Suprapubic skin (tissue), 4 donors: ENCODE results near the gene HLF. TPM values are rescaled to one million over a fixed set of nuclear protein-coding genes. Genes with fewer than 3 reads are reported as not detected.

Experiments used
- DNase-seq, 2 donors: peaks; one replicate each; pipeline ENCODE4 v3.0.0-alpha.2; 2019; ENCODE audit warnings: low spot score in 2 of 2
- H3K27ac ChIP-seq: fragments of 200-600 bp; sonication (generic); one replicate; pipeline ENCODE4 v1.5.1; 2019
- H3K27me3 ChIP-seq: fragments of 200-600 bp; sonication (generic); one replicate; pipeline ENCODE4 v1.5.1; 2019
- H3K36me3 ChIP-seq: fragments of 200-600 bp; sonication (generic); one replicate; pipeline ENCODE4 v1.5.1; 2019
- H3K4me1 ChIP-seq: fragments of 200-600 bp; sonication (generic); one replicate; pipeline ENCODE4 v1.5.1; 2019
- H3K4me3 ChIP-seq: fragments of 200-600 bp; sonication (generic); one replicate; pipeline ENCODE4 v1.5.1; 2019; ENCODE audit warnings: mild to moderate bottlenecking
- H3K9me3 ChIP-seq: fragments of 200-600 bp; sonication (generic); one replicate; pipeline ENCODE4 v1.5.1; 2019
- EP300 ChIP-seq: sonication (generic); formaldehyde crosslinking; IDR thresholded peaks from one replicate; pipeline ENCODE4 v1.6.1; 2017; ENCODE audit warnings: antibody characterized with exemption
- POLR2A ChIP-seq, 2 donors: fragments of 450-650 bp; IDR thresholded peaks; one replicate each; pipeline ENCODE4 v1.6.1; 2017; ENCODE audit warnings: antibody characterized with exemption in 2 of 2, mild to moderate bottlenecking in 2 of 2, moderate library complexity in 2 of 2
- POLR2AphosphoS5 ChIP-seq, 3 donors: sonication (generic); formaldehyde crosslinking; IDR thresholded peaks; one replicate each; pipeline ENCODE4 v1.6.1; 2017; ENCODE audit warnings: antibody characterized with exemption in 3 of 3
- WGBS: methylation state at CpG from one replicate; pipeline ENCODE4 v1.1.5; 2018; 5-methylcytosine and 5-hydroxymethylcytosine counted together
- total RNA-seq, 4 donors: library from RNA; depleted of rRNA; stranded (reverse); fragments of >200 nt; gene quantifications; one replicate each; pipeline ENCODE4 v1.1.0, GENCODE V29; 2016
- TF ChIP-seq, protein P1 (sequence below), 2 donors: fragments of 200-600 bp in 1 of 2; fragments of 450-650 bp in 1 of 2; sonication (generic) in 1 of 2; IDR thresholded peaks; one replicate each; pipeline ENCODE4 v1.5.1; 2016 to 2019; ENCODE audit warnings: antibody characterized with exemption in 2 of 2, mild to moderate bottlenecking in 1 of 2, moderate library complexity in 1 of 2

The HLF gene
- total RNA-seq, 4 donors from 2014 or later, result 26.2 to 41.8 (median 36.5) TPM

DNA sequence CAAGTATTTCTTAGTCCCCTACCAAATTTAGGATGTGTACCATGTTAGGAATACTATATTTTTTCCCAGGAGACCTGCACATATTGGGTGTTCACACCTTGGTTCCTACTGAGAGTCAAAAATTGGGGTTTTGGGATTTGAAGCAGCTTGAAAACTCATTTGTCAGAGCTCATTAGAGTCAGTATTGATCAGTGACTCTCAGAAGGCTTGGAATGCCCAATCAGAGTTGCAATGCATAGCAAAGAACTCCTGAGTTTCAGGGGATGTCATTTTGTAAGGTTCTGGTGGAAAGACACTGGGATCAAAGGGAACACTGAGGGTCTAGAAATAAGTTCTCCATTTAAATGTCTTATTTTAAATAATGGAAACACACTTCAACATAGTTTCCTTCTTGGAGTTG lies 5.1 kb downstream of the HLF start:
- H3K27me3 ChIP-seq, result no peaks in the 10 kb centered on the region
- H3K9me3 ChIP-seq, result no peaks in the 10 kb centered on the region
- no peak for TF ChIP-seq POLR2AphosphoS5 (IDR thresholded peaks at IDR 0.05)
- TF ChIP-seq EP300, result no peak
- TF ChIP-seq, protein P1, sequence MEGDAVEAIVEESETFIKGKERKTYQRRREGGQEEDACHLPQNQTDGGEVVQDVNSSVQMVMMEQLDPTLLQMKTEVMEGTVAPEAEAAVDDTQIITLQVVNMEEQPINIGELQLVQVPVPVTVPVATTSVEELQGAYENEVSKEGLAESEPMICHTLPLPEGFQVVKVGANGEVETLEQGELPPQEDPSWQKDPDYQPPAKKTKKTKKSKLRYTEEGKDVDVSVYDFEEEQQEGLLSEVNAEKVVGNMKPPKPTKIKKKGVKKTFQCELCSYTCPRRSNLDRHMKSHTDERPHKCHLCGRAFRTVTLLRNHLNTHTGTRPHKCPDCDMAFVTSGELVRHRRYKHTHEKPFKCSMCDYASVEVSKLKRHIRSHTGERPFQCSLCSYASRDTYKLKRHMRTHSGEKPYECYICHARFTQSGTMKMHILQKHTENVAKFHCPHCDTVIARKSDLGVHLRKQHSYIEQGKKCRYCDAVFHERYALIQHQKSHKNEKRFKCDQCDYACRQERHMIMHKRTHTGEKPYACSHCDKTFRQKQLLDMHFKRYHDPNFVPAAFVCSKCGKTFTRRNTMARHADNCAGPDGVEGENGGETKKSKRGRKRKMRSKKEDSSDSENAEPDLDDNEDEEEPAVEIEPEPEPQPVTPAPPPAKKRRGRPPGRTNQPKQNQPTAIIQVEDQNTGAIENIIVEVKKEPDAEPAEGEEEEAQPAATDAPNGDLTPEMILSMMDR (IDR thresholded peaks at IDR 0.05), result no peak
- TF ChIP-seq POLR2A (IDR thresholded peaks at IDR 0.05), result no peak
- no peak overlapping the region for H3K27ac ChIP-seq
- H3K4me1 ChIP-seq, result peaks cover 43% of the 10 kb centered on the region
- no peak overlapping the region for H3K4me3 ChIP-seq
- H3K36me3 ChIP-seq, result peaks cover 3% of the 10 kb centered on the region
- no peak for DNase-seq

DNA sequence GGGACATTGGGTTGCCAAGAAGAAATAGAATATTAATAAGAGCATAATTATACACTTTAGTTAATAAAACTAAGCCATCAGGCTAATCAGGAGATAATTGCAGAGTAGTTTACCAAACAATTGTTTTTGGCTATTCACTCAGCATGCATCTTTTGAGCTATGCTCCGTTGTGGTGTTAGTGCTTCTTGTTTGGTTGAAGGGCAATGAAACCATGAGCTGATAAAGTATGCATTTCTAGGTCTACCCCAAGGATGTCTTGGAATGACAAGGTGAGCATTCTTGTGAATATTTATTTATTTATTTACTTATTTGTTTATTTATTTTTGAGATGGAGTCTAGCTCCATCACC lies 6.4 kb downstream of the HLF start:
- Histone ChIP-seq H3K27ac (no peak overlapping the region), H3K9me3 (no peaks in the 10 kb centered on the region), H3K36me3 (peaks cover 3% of the 10 kb centered on the region), H3K4me1 (peaks cover 47% of the 10 kb centered on the region), H3K27me3 (no peaks in the 10 kb centered on the region), H3K4me3 (no peak overlapping the region)
- TF ChIP-seq POLR2AphosphoS5 (IDR thresholded peaks at IDR 0.05) (no peak), POLR2A (IDR thresholded peaks at IDR 0.05) (no peak), EP300 (no peak)
- TF ChIP-seq, protein P1 (IDR thresholded peaks at IDR 0.05), result no peak
- 81% methylated on average over 1 of the region's 1 CpG for WGBS
- no peak for DNase-seq

DNA sequence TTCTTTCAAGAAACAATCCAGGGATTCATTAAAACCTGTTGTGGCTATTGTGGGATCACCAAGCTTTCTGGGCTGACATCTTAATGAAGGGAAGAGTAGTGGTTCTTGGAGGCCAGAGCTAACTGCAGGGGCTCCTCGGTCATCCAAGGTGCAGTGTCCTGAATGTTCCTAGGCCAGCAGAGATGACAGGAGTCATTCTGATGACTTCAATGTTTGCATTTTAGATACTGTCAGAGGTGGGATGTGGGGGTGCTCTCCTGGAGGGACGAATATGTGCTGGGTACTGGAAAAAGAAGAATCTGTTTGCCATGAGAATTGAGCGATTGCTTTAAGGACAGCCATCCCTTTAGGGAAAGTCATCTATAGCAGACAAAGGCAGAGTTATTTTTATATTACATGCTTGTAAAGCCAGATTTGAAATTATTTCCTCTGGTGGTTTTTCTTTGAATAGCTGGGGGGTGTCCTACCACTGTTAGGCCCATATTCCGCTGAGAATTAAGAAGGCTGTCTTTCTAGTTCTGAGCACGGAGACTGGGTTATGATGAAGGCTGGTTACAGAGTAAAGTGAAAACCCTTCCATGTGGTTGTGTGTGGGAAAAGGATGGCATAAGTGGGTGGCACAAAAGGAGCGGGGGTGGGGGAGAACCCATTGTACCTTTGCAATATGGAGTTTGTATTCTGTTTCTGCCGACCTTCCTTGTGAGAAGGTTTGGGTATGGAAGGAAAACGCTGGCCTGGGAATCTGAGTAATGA lies 7.4 kb downstream of the HLF start:
- no peak for DNase-seq
- no peaks in the 10 kb centered on the region for H3K27me3 ChIP-seq
- H3K4me1 ChIP-seq, result peaks cover 51% of the 10 kb centered on the region
- H3K36me3 ChIP-seq, result peaks cover 3% of the 10 kb centered on the region
- TF ChIP-seq POLR2A (IDR thresholded peaks at IDR 0.05) (no peak), POLR2AphosphoS5 (IDR thresholded peaks at IDR 0.05) (no peak), EP300 (no peak)
- TF ChIP-seq, protein P1 (IDR thresholded peaks at IDR 0.05), result no peak
- no peak overlapping the region for H3K27ac ChIP-seq
- H3K4me3 ChIP-seq, result no peak overlapping the region
- H3K9me3 ChIP-seq, result no peaks in the 10 kb centered on the region
- 83% methylated on average over 8 of the region's 8 CpGs for WGBS

DNA sequence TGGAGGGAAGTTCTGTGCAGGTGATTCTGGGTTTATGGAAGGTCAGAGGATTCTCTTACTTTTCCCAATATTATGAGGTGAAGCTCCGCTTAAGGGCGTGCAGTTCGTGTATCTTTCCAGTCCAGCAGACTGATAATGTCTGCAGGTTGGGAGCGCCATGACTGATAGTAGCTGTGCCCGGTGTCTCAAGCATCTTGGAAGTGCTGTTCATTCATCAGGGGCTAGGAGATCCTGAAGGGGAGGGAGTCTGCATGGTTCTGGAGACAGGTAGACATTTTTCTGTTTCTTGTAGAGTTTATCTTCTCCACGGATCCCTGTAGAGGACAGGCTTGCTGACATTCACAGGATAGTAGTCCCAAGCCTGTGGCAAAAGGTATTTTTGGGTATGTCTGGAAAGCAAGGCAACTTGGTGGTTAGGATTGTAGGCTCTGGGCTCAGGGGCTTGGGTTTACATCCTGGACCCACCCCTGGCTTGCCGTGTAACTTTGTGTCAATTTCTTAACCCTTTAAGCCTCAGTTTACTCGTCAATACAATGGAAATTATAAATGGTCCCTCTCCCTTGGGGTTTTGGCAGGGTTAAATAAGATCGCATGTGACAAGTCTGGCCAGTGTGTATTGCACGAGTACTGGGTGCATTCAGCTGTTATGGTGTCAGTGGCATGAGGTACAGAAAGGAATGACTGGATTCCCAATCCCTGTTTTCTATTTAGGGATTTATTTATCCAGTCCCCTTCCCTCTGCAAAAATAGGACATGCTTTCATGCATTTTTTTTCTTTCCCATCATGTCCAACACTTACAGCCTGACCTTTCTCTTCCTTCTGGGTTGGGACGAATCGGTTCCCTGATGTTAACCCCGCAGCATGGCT lies 8.2 kb downstream of the HLF start:
- H3K4me3 ChIP-seq, result no peak overlapping the region
- DNase-seq, result no peak
- no peak for TF ChIP-seq POLR2A (IDR thresholded peaks at IDR 0.05)
- no peak for TF ChIP-seq EP300
- TF ChIP-seq, protein P1 (IDR thresholded peaks at IDR 0.05), result no peak
- TF ChIP-seq POLR2AphosphoS5 (IDR thresholded peaks at IDR 0.05), result no peak
- peaks cover 3% of the 10 kb centered on the region for H3K36me3 ChIP-seq
- no peaks in the 10 kb centered on the region for H3K9me3 ChIP-seq
- 52% methylated on average over 13 of the region's 13 CpGs for WGBS
- H3K4me1 ChIP-seq, result peaks cover 55% of the 10 kb centered on the region
- peak overlapping the region; percentile 81 for H3K27ac ChIP-seq
- no peaks in the 10 kb centered on the region for H3K27me3 ChIP-seq
